Lower leg skin (tissue), 4 donors: ENCODE measurements around the gene SFTPD. TPM values are rescaled to one million over a fixed set of nuclear protein-coding genes. Genes with fewer than 3 reads are reported as not detected.
"Not testable (repeated sequence)": the region's sequence is repeated elsewhere in the genome, so short reads cannot be mapped to it uniquely, and the experiment has no call there.

Experiments
- DNase-seq, 2 donors: peaks; one replicate each; pipeline ENCODE4 v3.0.0-alpha.2; 2019; ENCODE audit warnings: low spot score in 2 of 2
- H3K4me3 ChIP-seq: fragments of 200-600 bp; sonication (generic); 2 replicates; pipeline ENCODE4 v1.5.1; 2017; ENCODE audit warnings: mild to moderate bottlenecking, low read depth; ENCODE audit not compliant: poor library complexity, severe bottlenecking
- POLR2A ChIP-seq, 2 donors: fragments of 450-650 bp; IDR thresholded peaks; one replicate each; pipeline ENCODE4 v1.6.1; 2016 to 2017; ENCODE audit warnings: antibody characterized with exemption in 2 of 2, mild to moderate bottlenecking in 1 of 2, moderate library complexity in 1 of 2
- WGBS, 2 donors: methylation state at CpG; one replicate each; pipeline ENCODE4 v1.1.5; 2018; 5-methylcytosine and 5-hydroxymethylcytosine counted together
- intact Hi-C: fragments of 100-400 bp; cut with DNase I; formaldehyde crosslinking; loops from one replicate; pipeline ENCODE4 v1.15.0; 2023; ENCODE audit warnings: low total_unique reads
- total RNA-seq, 4 donors: library from RNA; depleted of rRNA; stranded (reverse); fragments of >200 nt; gene quantifications; one replicate each; pipeline ENCODE4 v1.1.0, GENCODE V29; 2016
- TF ChIP-seq, protein P1 (sequence below), 3 donors: fragments of 450-650 bp; IDR thresholded peaks; one replicate each; pipeline ENCODE4 v1.5.1; 2016; ENCODE audit warnings: antibody characterized with exemption in 3 of 3, mild to moderate bottlenecking in 3 of 3, moderate library complexity in 2 of 3

The SFTPD gene
- total RNA-seq, 4 donors from 2014 or later: 0.76 to 4.4 (median 2.3) TPM

DNA sequence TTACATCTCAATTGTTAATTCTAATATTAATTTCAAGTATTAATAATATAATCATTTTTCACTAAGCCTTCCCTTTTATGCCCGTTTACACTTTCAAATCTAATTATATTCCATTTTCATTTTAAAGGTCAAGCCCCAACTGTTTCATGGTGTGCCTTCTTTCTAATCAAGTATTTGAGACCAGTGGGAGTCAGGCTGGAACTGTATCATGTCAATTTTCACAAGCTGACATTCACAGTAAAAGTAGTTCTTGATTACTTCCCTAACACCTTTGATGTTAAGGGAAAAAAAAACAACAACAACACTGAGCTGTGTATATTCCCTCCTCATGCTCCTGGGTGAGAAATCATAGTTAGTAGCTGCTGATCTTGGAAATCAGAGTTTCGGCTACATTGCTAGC is 38.1 kb downstream of the SFTPD start:
- DNase-seq: no peak
- no peak overlapping the region for H3K4me3 ChIP-seq
- 88 to 92% methylated on average over 2 of the region's 2 CpGs for WGBS, 2 donors
- intact Hi-C loops: no loop called here
- no peak for TF ChIP-seq POLR2A (IDR thresholded peaks at IDR 0.05)
- TF ChIP-seq, protein P1, sequence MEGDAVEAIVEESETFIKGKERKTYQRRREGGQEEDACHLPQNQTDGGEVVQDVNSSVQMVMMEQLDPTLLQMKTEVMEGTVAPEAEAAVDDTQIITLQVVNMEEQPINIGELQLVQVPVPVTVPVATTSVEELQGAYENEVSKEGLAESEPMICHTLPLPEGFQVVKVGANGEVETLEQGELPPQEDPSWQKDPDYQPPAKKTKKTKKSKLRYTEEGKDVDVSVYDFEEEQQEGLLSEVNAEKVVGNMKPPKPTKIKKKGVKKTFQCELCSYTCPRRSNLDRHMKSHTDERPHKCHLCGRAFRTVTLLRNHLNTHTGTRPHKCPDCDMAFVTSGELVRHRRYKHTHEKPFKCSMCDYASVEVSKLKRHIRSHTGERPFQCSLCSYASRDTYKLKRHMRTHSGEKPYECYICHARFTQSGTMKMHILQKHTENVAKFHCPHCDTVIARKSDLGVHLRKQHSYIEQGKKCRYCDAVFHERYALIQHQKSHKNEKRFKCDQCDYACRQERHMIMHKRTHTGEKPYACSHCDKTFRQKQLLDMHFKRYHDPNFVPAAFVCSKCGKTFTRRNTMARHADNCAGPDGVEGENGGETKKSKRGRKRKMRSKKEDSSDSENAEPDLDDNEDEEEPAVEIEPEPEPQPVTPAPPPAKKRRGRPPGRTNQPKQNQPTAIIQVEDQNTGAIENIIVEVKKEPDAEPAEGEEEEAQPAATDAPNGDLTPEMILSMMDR (IDR thresholded peaks at IDR 0.05): no peak

DNA sequence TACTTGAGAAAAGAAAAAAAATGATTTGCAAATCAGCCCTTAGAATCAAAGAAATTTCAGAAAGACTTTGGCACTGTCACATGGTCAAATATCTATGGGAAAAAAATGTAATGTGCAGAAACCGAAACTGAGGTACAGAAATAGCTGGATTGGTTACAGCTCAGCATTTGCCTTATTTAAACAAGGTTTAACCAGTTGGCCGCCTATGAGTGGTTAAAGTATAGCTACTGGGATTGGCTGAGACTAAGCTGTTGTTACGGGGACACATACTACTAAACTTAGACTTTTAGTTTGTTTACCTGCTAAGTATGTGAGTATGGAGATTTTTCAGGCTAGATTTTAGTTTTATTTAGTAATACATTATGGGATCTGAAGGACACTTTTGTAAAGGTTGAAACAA is 38.6 kb downstream of the SFTPD start:
- intact Hi-C loops: no loop called here
- TF ChIP-seq, protein P1 (IDR thresholded peaks at IDR 0.05): no peak
- no peak for TF ChIP-seq POLR2A (IDR thresholded peaks at IDR 0.05)
- 88 to 90% methylated on average over 3 of the region's 3 CpGs for WGBS, 2 donors
- DNase-seq: no peak
- no peak overlapping the region for H3K4me3 ChIP-seq

DNA sequence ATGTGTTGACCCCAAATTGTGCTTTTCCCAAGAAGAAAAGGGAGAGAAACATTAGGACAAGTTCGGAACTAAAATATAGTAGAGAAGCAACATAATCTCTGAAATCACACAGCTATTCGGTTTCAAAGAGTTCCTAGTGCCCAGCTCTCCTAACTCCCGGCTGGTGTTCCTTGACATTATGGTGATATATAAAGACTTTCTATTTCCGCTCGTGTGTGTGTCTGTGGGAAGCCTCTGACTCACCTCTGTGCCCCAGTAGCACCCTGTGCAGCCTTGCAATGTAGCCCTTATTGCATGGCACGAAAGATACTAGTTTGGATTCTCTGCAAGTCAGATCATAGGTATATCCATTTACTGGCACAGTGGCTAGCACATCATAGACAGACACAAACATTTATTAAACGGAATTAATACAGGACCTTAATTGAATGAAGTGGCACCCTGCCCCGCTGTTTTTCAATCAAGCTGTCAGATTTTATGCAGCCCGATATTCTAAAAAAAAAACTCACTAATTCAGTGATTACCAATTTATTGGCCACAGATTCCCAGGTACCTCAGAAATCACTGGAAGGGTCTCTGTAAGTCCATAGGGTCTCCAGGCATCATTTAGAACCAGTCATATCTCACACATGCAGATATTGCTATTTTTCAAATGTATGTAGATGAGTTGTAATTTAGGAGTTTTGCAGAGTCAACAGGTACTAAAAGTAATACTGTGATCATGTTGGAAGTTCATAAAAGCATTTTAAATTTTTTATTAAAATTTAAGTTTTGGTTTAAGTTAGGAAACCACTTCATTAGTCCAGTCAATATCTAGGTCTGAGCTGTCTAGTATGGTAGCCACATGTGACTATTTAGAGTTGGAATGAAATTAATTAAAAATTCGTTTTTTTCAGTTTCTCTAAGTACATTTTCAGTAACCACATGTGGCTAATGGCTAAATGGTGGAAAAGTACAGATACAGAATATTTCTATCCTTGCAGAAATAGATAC is 43.3 kb downstream of the SFTPD start:
- 20 to 21% methylated on average over 10 of the region's 10 CpGs for WGBS, 2 donors
- no peak for TF ChIP-seq POLR2A (IDR thresholded peaks at IDR 0.05)
- TF ChIP-seq, protein P1 (IDR thresholded peaks at IDR 0.05): no peak
- intact Hi-C loops: no loop called here
- DNase-seq: no peak
- peak overlapping the region; percentile 41 for H3K4me3 ChIP-seq

DNA sequence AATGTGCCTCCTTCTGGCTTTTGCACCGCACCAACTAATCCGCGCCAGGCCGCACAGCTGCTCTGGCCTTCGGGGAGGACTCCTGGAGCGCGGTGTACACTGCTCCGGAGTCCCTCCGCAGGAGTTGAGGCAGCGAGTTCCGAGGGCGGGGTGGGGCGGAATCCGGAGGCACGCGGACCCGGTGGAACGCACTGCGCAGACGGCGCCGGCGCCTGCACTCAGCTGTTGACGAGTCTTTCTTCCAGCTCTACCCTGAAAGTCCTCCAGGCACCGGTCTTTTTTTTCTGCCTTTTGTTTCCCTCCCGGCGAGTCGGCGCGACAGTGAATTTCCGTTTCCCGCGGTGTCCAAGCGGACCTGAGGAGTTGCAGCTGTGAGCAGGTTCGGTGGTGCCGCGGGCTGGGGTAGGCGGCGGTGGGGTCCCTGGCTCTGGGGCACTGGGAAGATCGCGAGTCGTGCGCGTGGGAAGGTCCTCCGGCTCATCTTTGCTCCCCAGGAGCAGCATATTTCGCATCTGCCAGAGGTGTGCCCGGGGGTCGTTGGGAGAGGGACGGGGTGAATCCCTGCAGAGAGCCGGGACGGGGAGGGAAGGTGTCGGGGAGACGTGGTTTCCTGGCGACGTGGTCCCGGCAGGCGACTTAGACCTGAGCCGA is 44.1 kb downstream of the SFTPD start:
- 1% methylated on average over 54 to 58 of the region's 58 CpGs for WGBS, 2 donors
- no peak for TF ChIP-seq POLR2A (IDR thresholded peaks at IDR 0.05)
- TF ChIP-seq, protein P1 (IDR thresholded peaks at IDR 0.05): no peak
- peak in 1 of 2 donors; percentile 94 for DNase-seq
- intact Hi-C loops: no loop called here
- peak overlapping the region; percentile 41 for H3K4me3 ChIP-seq

DNA sequence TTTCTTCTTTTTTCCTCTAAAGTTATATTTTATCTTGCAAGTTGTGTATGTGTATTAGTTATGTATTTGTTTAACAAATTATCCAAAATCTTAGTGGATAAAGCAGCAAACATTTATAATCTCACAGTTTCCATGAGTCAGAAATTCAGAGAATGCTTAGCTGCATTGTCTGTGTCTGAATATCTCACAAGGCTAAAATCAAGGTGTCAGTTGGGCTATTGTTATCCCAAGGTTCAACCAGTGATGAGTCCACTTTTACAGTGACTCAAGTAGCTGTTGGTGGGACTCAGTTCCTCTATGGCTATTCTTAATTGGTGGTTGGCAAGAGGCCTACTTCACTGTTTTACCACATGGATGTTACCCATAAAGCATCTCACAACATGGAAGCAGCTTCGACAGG is 47.3 kb downstream of the SFTPD start:
- DNase-seq, H3K4me3 ChIP-seq, intact Hi-C loops: not testable (repeated sequence)
- 55 to 68% methylated on average over 1 of the region's 1 CpG for WGBS, 2 donors

DNA sequence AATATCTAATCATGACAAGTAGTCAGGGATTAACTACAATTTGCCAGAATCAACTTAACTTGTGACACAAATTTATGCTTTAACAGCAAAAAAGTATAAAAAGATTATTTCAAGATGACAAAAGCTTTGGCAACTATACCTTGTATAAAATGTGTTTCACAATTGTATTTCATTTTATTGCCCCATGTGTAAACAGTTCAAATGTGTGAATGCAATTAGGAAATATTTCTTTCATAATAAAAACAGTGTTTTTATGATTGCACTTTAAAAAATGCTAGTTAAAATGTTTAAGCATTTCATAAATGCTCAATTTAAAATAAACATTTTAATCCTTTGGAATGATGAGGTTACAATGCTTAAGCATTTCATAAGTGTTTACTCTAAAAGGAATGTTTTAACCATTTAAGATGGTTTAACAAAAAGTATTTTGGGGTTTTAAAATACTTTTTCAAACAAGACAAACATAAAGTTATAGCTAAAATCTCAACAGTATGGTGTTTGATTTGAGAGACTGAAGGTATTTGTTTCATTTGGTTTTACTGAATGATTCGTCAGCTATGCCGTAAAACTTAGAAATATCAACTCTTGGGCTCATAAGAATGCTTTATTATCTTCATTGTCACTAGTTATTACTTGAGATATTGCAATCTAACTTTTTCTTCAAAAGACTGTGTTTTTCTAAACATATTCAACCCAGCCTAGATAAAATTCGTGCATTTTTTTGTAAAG is 50.1 kb downstream of the SFTPD start:
- 71 to 77% methylated on average over 3 of the region's 3 CpGs for WGBS, 2 donors
- intact Hi-C loops: no loop called here
- no peak overlapping the region for H3K4me3 ChIP-seq
- TF ChIP-seq, protein P1 (IDR thresholded peaks at IDR 0.05): no peak
- no peak for TF ChIP-seq POLR2A (IDR thresholded peaks at IDR 0.05)
- DNase-seq: no peak

DNA sequence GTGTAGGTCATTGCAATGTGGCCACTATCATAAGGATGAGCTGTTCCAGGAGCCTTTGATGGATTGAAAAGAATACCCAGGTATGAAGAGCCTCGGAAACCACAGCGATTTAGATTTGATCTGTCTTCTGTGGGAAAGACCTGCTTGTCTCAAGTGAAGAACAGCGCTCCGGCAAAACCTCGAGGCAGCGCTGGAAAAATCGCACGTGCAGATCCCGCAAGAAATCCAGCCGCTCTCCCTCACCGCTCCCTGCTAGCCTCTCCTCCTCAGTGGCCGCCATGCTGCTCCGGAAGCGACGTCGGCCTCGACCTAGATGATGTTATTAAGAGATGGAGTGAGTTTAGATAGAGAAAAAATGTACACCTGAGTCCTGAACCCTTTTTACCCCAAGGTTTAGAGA is 56.0 kb downstream of the SFTPD start:
- intact Hi-C loops, DNase-seq, H3K4me3 ChIP-seq: not testable (repeated sequence)
- 94% methylated on average over 17 of the region's 17 CpGs for WGBS, 2 donors
